RWPE2 (cell line): Measurements from ENCODE around the gene BUB3.

Source experiments
- ATAC-seq: fragments of 200-7000 bp; cut with Tn5 transposase; 3 replicates; pipeline ENCODE4 v1.9.1; 2021; ENCODE audit warnings: low read depth
- DNase-seq: peaks from one replicate; pipeline ENCODE4 v3.0.0-alpha.2; 2020; ENCODE audit warnings: low spot score
- H3K27ac ChIP-seq: fragments of 450-650 bp; 2 replicates; pipeline ENCODE4 v1.5.1; 2017; ENCODE audit warnings: mild to moderate bottlenecking; ENCODE audit not compliant: poor library complexity, severe bottlenecking
- H3K27me3 ChIP-seq: fragments of 250-450 bp; sonication (Bioruptor Pico); 2 replicates; pipeline ENCODE4 v1.5.1; 2021; ENCODE audit warnings: mild to moderate bottlenecking, moderate library complexity; ENCODE audit not compliant: insufficient read depth, poor library complexity, severe bottlenecking
- H3K36me3 ChIP-seq: fragments of 250-450 bp; sonication (Bioruptor Pico); 2 replicates; pipeline ENCODE4 v1.5.1; 2020; ENCODE audit warnings: low read depth, mild to moderate bottlenecking, moderate library complexity
- H3K4me1 ChIP-seq: fragments of 250-450 bp; sonication (Bioruptor Pico); 2 replicates; pipeline ENCODE4 v1.5.1; 2021; ENCODE audit warnings: mild to moderate bottlenecking, moderate library complexity; ENCODE audit not compliant: insufficient read depth, poor library complexity, severe bottlenecking
- H3K4me3 ChIP-seq: fragments of 250-450 bp; sonication (Bioruptor Pico); 2 replicates; pipeline ENCODE4 v1.5.1; 2021; ENCODE audit warnings: mild to moderate bottlenecking, moderate library complexity; ENCODE audit not compliant: severe bottlenecking
- H3K9me3 ChIP-seq: fragments of 250-450 bp; sonication (Bioruptor Pico); 2 replicates; pipeline ENCODE4 v1.5.1; 2021; ENCODE audit warnings: mild to moderate bottlenecking, moderate library complexity; ENCODE audit not compliant: severe bottlenecking
- CTCF ChIP-seq: fragments of 450-650 bp; IDR thresholded peaks from one replicate; pipeline ENCODE4 v1.5.1; 2017; ENCODE audit warnings: mild to moderate bottlenecking, moderate library complexity; ENCODE audit not compliant: poor library complexity, severe bottlenecking

The BUB3 gene

GRCh38 chr10:123154092-123154710, at the start of gene BUB3:
Gene BUB3, plus strand, starts transcription at chr10:123154402. Its CDS starts 516 bp downstream, at chr10:123154918.
- DNase-seq (peak; percentile 98), ATAC-seq (peak; percentile 94)
- no peak for TF ChIP-seq CTCF
- Histone ChIP-seq H3K27me3 (peaks cover 35% of the 10 kb centered on the region), H3K9me3 (no peaks in the 10 kb centered on the region), H3K4me1 (peaks cover 35% of the 10 kb centered on the region), H3K4me3 (peak within 1 kb of the TSS; percentile 90), H3K36me3 (peaks cover 44% of the 10 kb centered on the region), H3K27ac (peak within 1 kb of the TSS; percentile 79)

GRCh38 chr10:123109466-123109865, 44.7 kb upstream of the BUB3 start:
- TF ChIP-seq CTCF, result no peak
- H3K4me3 ChIP-seq, result no peak overlapping the region
- DNase-seq (no peak), ATAC-seq (peak; percentile 86)
- H3K4me1 ChIP-seq, result peaks cover 8% of the 10 kb centered on the region
- no peaks in the 10 kb centered on the region for H3K27me3 ChIP-seq
- no peak overlapping the region for H3K27ac ChIP-seq
- no peaks in the 10 kb centered on the region for H3K9me3 ChIP-seq
- H3K36me3 ChIP-seq, result no peaks in the 10 kb centered on the region

GRCh38 chr10:123117644-123118417, 36.4 kb upstream of the BUB3 start:
- Histone ChIP-seq H3K27ac (no peak overlapping the region), H3K4me3 (no peak overlapping the region), H3K36me3 (no peaks in the 10 kb centered on the region), H3K4me1 (no peaks in the 10 kb centered on the region), H3K27me3 (no peaks in the 10 kb centered on the region), H3K9me3 (no peaks in the 10 kb centered on the region)
- DNase-seq, result no peak
- no peak for ATAC-seq
- no peak for TF ChIP-seq CTCF

GRCh38 chr10:123119081-123119480, 35.1 kb upstream of the BUB3 start:
- TF ChIP-seq CTCF, result no peak
- Histone ChIP-seq H3K27me3 (no peaks in the 10 kb centered on the region), H3K27ac (no peak overlapping the region), H3K4me1 (no peaks in the 10 kb centered on the region), H3K36me3 (no peaks in the 10 kb centered on the region), H3K9me3 (no peaks in the 10 kb centered on the region), H3K4me3 (no peak overlapping the region)
- DNase-seq (no peak), ATAC-seq (no peak)

GRCh38 chr10:123126246-123126645, 28.0 kb upstream of the BUB3 start:
- Histone ChIP-seq H3K27me3 (peaks cover 6% of the 10 kb centered on the region), H3K9me3 (no peaks in the 10 kb centered on the region)
- no peak for ATAC-seq

More at GRCh38 chr10:123126246-123126645, 28.0 kb upstream of the BUB3 start:
- Histone ChIP-seq H3K36me3 (no peaks in the 10 kb centered on the region), H3K4me3 (no peak overlapping the region), H3K27ac (no peak overlapping the region), H3K4me1 (no peaks in the 10 kb centered on the region)
- no peak for DNase-seq
- no peak for TF ChIP-seq CTCF
